ENCODE results near the gene SACM1L.

The SACM1L gene

GRCh38 chr3:45716790-45717336 is 27.7 kb downstream of the SACM1L start:
- CTCF ChIA-PET = interaction anchor here (0.6 kb wide), 1 partner anchor 40 kb away, joined by 6 read pairs; no protein-coding TSS in a partner anchor
- TF ChIP-seq SUZ12 (IDR thresholded peaks at IDR 0.05) = no peak
- no peak for TF ChIP-seq SP1 (IDR thresholded peaks at IDR 0.05)
- TF ChIP-seq TARDBP (IDR thresholded peaks at IDR 0.05) = no peak
- TF ChIP-seq CTBP1 (IDR thresholded peaks at IDR 0.05; ENCODE audit: borderline replicate concordance) = no peak
- TF ChIP-seq ZNF384 (IDR thresholded peaks at IDR 0.05) = no peak
- no peak for TF ChIP-seq ARNT (IDR thresholded peaks at IDR 0.05)
- no peak for TF ChIP-seq LEF1 (IDR thresholded peaks at IDR 0.05; ENCODE audit: borderline replicate concordance)
- no peak for TF ChIP-seq L3MBTL2 (conservative IDR thresholded peaks at IDR 0.05)
- DNase-seq (ENCODE audit: extremely low spot score) = no peak
- POLR2A ChIA-PET = no interaction called here

- ChIA-PET CTCF (interaction anchor here (0.9 kb wide), 1 partner anchor 60 kb away, joined by 3 read pairs; no protein-coding TSS in a partner anchor), POLR2A (no interaction called here)
- TF ChIP-seq HDGF (IDR thresholded peaks at IDR 0.05; ENCODE audit: borderline replicate concordance) (no peak), PKNOX1 (IDR thresholded peaks at IDR 0.05) (no peak), FOXK2 (IDR thresholded peaks at IDR 0.05) (no peak), BHLHE40 (IDR thresholded peaks at IDR 0.05; ENCODE audit: borderline replicate concordance) (no peak), ZNF384 (IDR thresholded peaks at IDR 0.05) (no peak), L3MBTL2 (conservative IDR thresholded peaks at IDR 0.05) (no peak), SUZ12 (IDR thresholded peaks at IDR 0.05) (no peak), NFRKB (IDR thresholded peaks at IDR 0.05) (no peak), FOXM1 (IDR thresholded peaks at IDR 0.05; ENCODE audit: borderline replicate concordance) (no peak), ELF4 (IDR thresholded peaks at IDR 0.05) (no peak), ARNT (IDR thresholded peaks at IDR 0.05) (no peak), CTBP1 (IDR thresholded peaks at IDR 0.05; ENCODE audit: borderline replicate concordance) (no peak), TARDBP (IDR thresholded peaks at IDR 0.05) (no peak), LEF1 (IDR thresholded peaks at IDR 0.05; ENCODE audit: borderline replicate concordance) (no peak), FOXA1 (IDR thresholded peaks at IDR 0.05) (no peak), SP1 (IDR thresholded peaks at IDR 0.05) (no peak)
- no peak for DNase-seq (ENCODE audit: extremely low spot score)
These were observed 30.7 kb downstream of the SACM1L start for GRCh38 chr3:45719655-45720487.

GRCh38 chr3:45724911-45725310 is 35.7 kb downstream of the SACM1L start:
- TF ChIP-seq FOXA1 (IDR thresholded peaks at IDR 0.05) (no peak), ELF4 (IDR thresholded peaks at IDR 0.05) (no peak), FOXM1 (IDR thresholded peaks at IDR 0.05; ENCODE audit: borderline replicate concordance) (no peak), ZNF384 (IDR thresholded peaks at IDR 0.05) (no peak), L3MBTL2 (conservative IDR thresholded peaks at IDR 0.05) (no peak), PKNOX1 (IDR thresholded peaks at IDR 0.05) (no peak), SP1 (IDR thresholded peaks at IDR 0.05) (no peak), LEF1 (IDR thresholded peaks at IDR 0.05; ENCODE audit: borderline replicate concordance) (no peak), TARDBP (IDR thresholded peaks at IDR 0.05) (no peak), CTBP1 (IDR thresholded peaks at IDR 0.05; ENCODE audit: borderline replicate concordance) (no peak), ARNT (IDR thresholded peaks at IDR 0.05) (no peak), BHLHE40 (IDR thresholded peaks at IDR 0.05; ENCODE audit: borderline replicate concordance) (no peak)
- DNase-seq (ENCODE audit: extremely low spot score) = no peak
- ChIA-PET POLR2A (no interaction called here), CTCF (no interaction called here)

- POLR2A ChIA-PET = no interaction called here
- no peak for DNase-seq (ENCODE audit: extremely low spot score)
- CTCF ChIA-PET = no interaction called here
- TF ChIP-seq L3MBTL2 (conservative IDR thresholded peaks at IDR 0.05) = no peak
- no peak for TF ChIP-seq FOXA1 (IDR thresholded peaks at IDR 0.05)
- no peak for TF ChIP-seq FOXM1 (IDR thresholded peaks at IDR 0.05; ENCODE audit: borderline replicate concordance)
- no peak for TF ChIP-seq ELF4 (IDR thresholded peaks at IDR 0.05)
- no peak for TF ChIP-seq PKNOX1 (IDR thresholded peaks at IDR 0.05)
- no peak for TF ChIP-seq ARNT (IDR thresholded peaks at IDR 0.05)
- TF ChIP-seq LEF1 (IDR thresholded peaks at IDR 0.05; ENCODE audit: borderline replicate concordance) = no peak
- no peak for TF ChIP-seq TARDBP (IDR thresholded peaks at IDR 0.05)
- TF ChIP-seq SP1 (IDR thresholded peaks at IDR 0.05) = no peak
- no peak for TF ChIP-seq FOXK2 (IDR thresholded peaks at IDR 0.05)
- TF ChIP-seq CTBP1 (IDR thresholded peaks at IDR 0.05; ENCODE audit: borderline replicate concordance) = no peak
- TF ChIP-seq ZNF384 (IDR thresholded peaks at IDR 0.05) = no peak
- no peak for TF ChIP-seq HDGF (IDR thresholded peaks at IDR 0.05; ENCODE audit: borderline replicate concordance)
- no peak for TF ChIP-seq SUZ12 (IDR thresholded peaks at IDR 0.05)
These were observed 40.4 kb downstream of the SACM1L start for GRCh38 chr3:45729614-45730013.

GRCh38 chr3:45730409-45731154 is 41.4 kb downstream of the SACM1L start:
- ChIA-PET CTCF (no interaction called here), POLR2A (no interaction called here)
- DNase-seq (ENCODE audit: extremely low spot score) = no peak
- TF ChIP-seq SP1 (IDR thresholded peaks at IDR 0.05) (no peak), LEF1 (IDR thresholded peaks at IDR 0.05; ENCODE audit: borderline replicate concordance) (no peak), L3MBTL2 (conservative IDR thresholded peaks at IDR 0.05) (no peak), TARDBP (IDR thresholded peaks at IDR 0.05) (no peak), BHLHE40 (IDR thresholded peaks at IDR 0.05; ENCODE audit: borderline replicate concordance) (no peak), FOXM1 (IDR thresholded peaks at IDR 0.05; ENCODE audit: borderline replicate concordance) (no peak), HDGF (IDR thresholded peaks at IDR 0.05; ENCODE audit: borderline replicate concordance) (no peak), FOXK2 (IDR thresholded peaks at IDR 0.05) (no peak)
